ENCODE measurements around the gene CTU2. TPM values are rescaled to one million over a fixed set of nuclear protein-coding genes. Genes with fewer than 3 reads are reported as not detected.

The CTU2 gene
- total RNA-seq, 4 donors from 2014 or later = 2.8 to 5.6 (median 4.2) TPM; not detected in 1

DNA sequence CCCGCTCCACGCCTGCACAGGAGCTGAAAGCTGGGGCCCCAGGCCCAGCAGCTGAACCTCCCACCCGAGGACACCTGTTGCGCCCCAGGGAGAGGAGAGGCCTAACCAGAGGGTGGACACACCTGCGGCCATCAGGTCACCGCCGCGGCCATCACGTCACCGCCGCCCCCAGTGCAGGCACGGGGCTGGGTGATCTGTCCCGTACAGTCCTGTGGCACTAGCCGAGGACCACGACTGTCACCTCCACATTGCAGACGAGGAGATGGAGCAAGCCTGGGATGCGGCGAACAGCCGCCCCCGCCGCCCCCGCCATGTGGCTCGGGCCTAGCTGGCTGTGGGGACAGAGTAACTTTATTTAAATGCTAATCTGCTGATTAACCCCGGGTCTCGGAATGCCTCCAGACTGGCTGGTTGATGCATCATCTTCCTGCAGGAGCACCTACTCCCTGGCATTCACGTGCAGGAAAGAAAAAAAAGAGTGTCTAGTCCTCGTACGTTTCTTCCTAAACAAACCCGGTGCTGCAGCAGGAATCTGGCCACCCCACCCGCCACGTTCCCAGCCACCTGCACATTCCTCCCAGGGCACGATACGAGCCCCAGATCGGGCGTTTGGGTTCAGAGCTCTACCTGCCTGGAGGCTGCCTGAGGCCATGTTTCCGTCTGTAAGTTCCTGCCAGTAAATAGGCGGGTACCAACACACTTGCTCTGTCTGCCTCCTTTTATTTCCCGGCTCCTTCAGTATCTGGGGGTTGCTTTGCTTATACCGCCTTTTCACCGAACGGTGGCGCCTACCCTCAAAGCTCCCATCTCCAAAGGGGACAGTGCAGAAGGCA is 48.8 kb downstream of the CTU2 start:
- Histone ChIP-seq H3K4me3 (no peak overlapping the region), H3K27me3 (no peaks in the 10 kb centered on the region), H3K36me3 (no peaks in the 10 kb centered on the region), H3K4me1 (peaks cover 7 to 31% (median 28%) of the 10 kb centered on the region in 4 donors), H3K27ac (peak overlapping the region; percentile 10 to 44 (median 16)), H3K9me3 (no peaks in the 10 kb centered on the region)
- intact Hi-C loops (cut with DNase I; ENCODE audit: low total_unique reads) (no loop called here), in situ Hi-C loops (cut with MboI; ENCODE audit: low pct_ligation_motif_present in 1 of 4, low pct_unique_long_range_greater_than_20kb in 1 of 4, low sequenced_read_pairs in 3 of 4) (no loop called here)
- WGBS, 2 donors (ENCODE audit: low coverage in 1 of 2) = 74 to 79% methylated on average over 7 to 34 of the region's 42 CpGs
- no peak for DNase-seq
- TF ChIP-seq POLR2A (IDR thresholded peaks at IDR 0.05) (no peak), POLR2AphosphoS5 (IDR thresholded peaks at IDR 0.05) (no peak), EP300 (IDR thresholded peaks at IDR 0.05; ENCODE audit: low read depth) (no peak)
- TF ChIP-seq, protein P1, sequence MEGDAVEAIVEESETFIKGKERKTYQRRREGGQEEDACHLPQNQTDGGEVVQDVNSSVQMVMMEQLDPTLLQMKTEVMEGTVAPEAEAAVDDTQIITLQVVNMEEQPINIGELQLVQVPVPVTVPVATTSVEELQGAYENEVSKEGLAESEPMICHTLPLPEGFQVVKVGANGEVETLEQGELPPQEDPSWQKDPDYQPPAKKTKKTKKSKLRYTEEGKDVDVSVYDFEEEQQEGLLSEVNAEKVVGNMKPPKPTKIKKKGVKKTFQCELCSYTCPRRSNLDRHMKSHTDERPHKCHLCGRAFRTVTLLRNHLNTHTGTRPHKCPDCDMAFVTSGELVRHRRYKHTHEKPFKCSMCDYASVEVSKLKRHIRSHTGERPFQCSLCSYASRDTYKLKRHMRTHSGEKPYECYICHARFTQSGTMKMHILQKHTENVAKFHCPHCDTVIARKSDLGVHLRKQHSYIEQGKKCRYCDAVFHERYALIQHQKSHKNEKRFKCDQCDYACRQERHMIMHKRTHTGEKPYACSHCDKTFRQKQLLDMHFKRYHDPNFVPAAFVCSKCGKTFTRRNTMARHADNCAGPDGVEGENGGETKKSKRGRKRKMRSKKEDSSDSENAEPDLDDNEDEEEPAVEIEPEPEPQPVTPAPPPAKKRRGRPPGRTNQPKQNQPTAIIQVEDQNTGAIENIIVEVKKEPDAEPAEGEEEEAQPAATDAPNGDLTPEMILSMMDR (IDR thresholded peaks at IDR 0.05) = peak in 1 of 5 experiments; percentile 15

DNA sequence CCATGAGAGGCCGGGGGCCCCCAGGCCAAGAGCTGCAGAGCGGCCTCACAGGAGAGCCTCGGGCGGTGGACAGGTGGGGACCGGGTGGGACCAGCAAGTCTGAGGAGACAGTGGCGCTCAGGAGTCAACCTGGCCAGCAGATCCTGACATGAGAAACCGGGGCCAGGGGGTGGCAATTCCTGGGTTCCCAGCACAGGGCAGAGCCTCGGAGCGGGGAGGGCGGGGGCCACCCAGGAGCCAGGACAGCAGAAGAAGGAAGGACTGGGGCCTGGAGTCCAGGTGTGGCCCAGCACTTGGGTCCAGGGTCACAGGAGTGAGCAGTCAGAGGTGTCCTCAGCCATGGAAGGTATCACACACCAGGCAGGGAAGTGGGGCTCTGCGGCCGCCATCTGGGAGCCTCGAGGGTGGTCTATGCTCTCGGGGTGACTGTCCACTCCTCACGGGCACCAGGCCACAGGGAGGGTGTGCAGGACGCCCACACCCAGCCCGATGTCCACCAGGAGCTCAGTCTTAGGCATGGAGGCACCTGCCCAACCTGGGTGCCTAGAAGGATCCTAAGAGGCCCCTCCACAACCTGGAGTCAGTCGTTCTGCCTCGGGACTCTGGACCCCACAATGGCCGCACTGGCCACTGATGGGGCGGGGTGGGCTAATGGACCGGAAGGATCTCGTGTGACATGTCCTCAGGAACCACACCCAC is 49.6 kb downstream of the CTU2 start:
- DNase-seq = no peak
- intact Hi-C loops (cut with DNase I; ENCODE audit: low total_unique reads) = no loop called here
- Histone ChIP-seq H3K4me3 (no peak overlapping the region), H3K4me1 (peaks cover 14 to 38% (median 35%) of the 10 kb centered on the region in 4 donors), H3K36me3 (no peaks in the 10 kb centered on the region), H3K9me3 (no peaks in the 10 kb centered on the region), H3K27me3 (no peaks in the 10 kb centered on the region), H3K27ac (peak overlapping the region in 3 of 4 donors; percentile 10 to 44 (median 21))
- no peak for TF ChIP-seq POLR2AphosphoS5 (IDR thresholded peaks at IDR 0.05)
- TF ChIP-seq, protein P1 (IDR thresholded peaks at IDR 0.05) = no peak
- no peak for TF ChIP-seq EP300 (IDR thresholded peaks at IDR 0.05; ENCODE audit: low read depth)
- TF ChIP-seq POLR2A (IDR thresholded peaks at IDR 0.05) = no peak
- in situ Hi-C loops (cut with MboI; ENCODE audit: low pct_ligation_motif_present in 1 of 4, low pct_unique_long_range_greater_than_20kb in 1 of 4, low sequenced_read_pairs in 3 of 4) = no loop called here
- WGBS, 2 donors (ENCODE audit: low coverage in 1 of 2) = 73 to 89% methylated on average over 3 to 19 of the region's 23 CpGs

GRCh38 chr16:88758227-88758943 is 52.1 kb downstream of the CTU2 start:
- whole genome bisulfite sequencing, 2 donors (ENCODE audit: low coverage in 1 of 2) = 76 to 92% methylated on average over 3 to 13 of the region's 13 CpGs
- DNase-seq = no peak
- intact Hi-C loops (cut with DNase I; ENCODE audit: low total_unique reads) = no loop called here
- no peaks in the 10 kb centered on the region for H3K36me3 ChIP-seq
- H3K27me3 ChIP-seq = no peaks in the 10 kb centered on the region
- in situ Hi-C loops (cut with MboI; ENCODE audit: low pct_ligation_motif_present in 1 of 4, low pct_unique_long_range_greater_than_20kb in 1 of 4, low sequenced_read_pairs in 3 of 4) = no loop called here
- no peaks in the 10 kb centered on the region for H3K9me3 ChIP-seq
- no peak overlapping the region for H3K4me3 ChIP-seq
- TF ChIP-seq POLR2AphosphoS5 (IDR thresholded peaks at IDR 0.05) (no peak), POLR2A (IDR thresholded peaks at IDR 0.05) (no peak), EP300 (IDR thresholded peaks at IDR 0.05; ENCODE audit: low read depth) (no peak)
- TF ChIP-seq, protein P1 (IDR thresholded peaks at IDR 0.05) = no peak
- H3K27ac ChIP-seq = peak overlapping the region; percentile 72 to 89 (median 86)
- peaks cover 31 to 63% (median 56%) of the 10 kb centered on the region in 4 donors for H3K4me1 ChIP-seq

- Histone ChIP-seq H3K36me3 (no peaks in the 10 kb centered on the region), H3K4me3 (no peak overlapping the region), H3K27me3 (no peaks in the 10 kb centered on the region), H3K27ac (peak overlapping the region; percentile 72 to 89 (median 86)), H3K9me3 (no peaks in the 10 kb centered on the region), H3K4me1 (peaks cover 31 to 63% (median 59%) of the 10 kb centered on the region in 4 donors)
- WGBS, 2 donors (ENCODE audit: low coverage in 1 of 2) = 40 to 61% methylated on average over 1 to 6 of the region's 6 CpGs
- no peak for DNase-seq
- TF ChIP-seq, protein P1 (IDR thresholded peaks at IDR 0.05) = no peak
- TF ChIP-seq EP300 (IDR thresholded peaks at IDR 0.05; ENCODE audit: low read depth) (no peak), POLR2A (IDR thresholded peaks at IDR 0.05) (no peak), POLR2AphosphoS5 (IDR thresholded peaks at IDR 0.05) (no peak)
- intact Hi-C loops (cut with DNase I; ENCODE audit: low total_unique reads) (no loop called here), in situ Hi-C loops (cut with MboI; ENCODE audit: low pct_ligation_motif_present in 1 of 4, low pct_unique_long_range_greater_than_20kb in 1 of 4, low sequenced_read_pairs in 3 of 4) (no loop called here)
These were observed 52.6 kb downstream of the CTU2 start for GRCh38 chr16:88758944-88759244.

All from transverse colon (tissue), 4 donors.